Ovary (tissue), 3 donors: ENCODE measurements around the gene PRR22.

ENCODE experiments used
- CTCF ChIP-seq, 3 donors: fragments of 450-650 bp in 2 of 3; fragments of 200-600 bp in 1 of 3; IDR thresholded peaks; one replicate each; pipeline versions ENCODE4 v1.5.1 to v1.8.0; 2016 to 2022; ENCODE audit warnings: antibody characterized with exemption in 3 of 3, mild to moderate bottlenecking in 1 of 3
- EP300 ChIP-seq: sonication (generic); formaldehyde crosslinking; IDR thresholded peaks from one replicate; pipeline ENCODE4 v1.6.1; 2017; ENCODE audit warnings: antibody characterized with exemption
- POLR2A ChIP-seq: fragments of 450-650 bp; IDR thresholded peaks from one replicate; pipeline ENCODE4 v1.6.1; 2017; ENCODE audit warnings: antibody characterized with exemption, mild to moderate bottlenecking, moderate library complexity
- donor health status: DM: no; HTN: no; CAD: no.

DNA sequence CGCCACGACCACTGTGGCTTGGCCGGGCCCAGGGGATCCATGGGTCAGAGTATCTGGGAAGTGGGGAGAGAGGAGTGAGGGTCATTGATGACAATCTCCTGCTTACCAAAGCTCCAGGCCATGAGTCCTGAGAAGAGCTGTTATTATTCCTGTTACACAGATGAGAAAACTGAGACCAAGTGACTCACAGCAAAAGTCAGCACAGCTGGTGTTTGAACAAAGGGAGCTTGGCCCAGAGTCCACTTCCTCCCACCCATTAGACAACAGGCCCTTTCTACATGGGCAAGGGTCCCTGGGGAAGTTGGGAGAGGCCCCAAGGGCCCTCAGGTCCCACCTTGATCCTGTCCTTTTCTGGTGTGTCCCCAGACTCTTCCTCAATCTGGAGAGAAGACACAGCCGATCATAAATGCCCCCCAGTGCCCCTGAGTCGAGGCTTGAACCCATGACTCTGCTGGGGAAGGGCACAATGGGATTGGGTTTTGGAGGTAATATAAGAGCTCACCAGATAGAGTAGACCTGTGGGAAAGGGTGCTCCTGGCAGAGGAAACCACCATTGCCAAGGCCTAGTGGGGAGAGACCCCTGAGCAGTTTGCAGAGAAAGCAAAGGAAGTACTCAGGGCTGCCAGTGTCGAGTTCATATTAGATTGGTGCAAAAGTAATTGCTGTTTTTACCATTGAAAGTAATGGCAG is 48.1 kb upstream of the PRR22 start:
- TF ChIP-seq CTCF (IDR thresholded peaks at IDR 0.05) (no peak), POLR2A (no peak), EP300 (no peak)
